AG04449 (cell line): ENCODE results near the gene BBS9.

Source experiments
- CTCF ChIA-PET: fragments of 350-600 bp; formaldehyde crosslinking; extraction: SDS; loops from one replicate; lab custom pipeline; 2021; ENCODE audit warnings: antibody characterized with exemption; lab: Yijun Ruan, JAX
- POLR2A ChIA-PET: fragments of 400-600, 350-600 bp; formaldehyde crosslinking; extraction: SDS; loops from one replicate; lab custom pipeline; 2020; ENCODE audit warnings: antibody characterized with exemption, inconsistent platforms; lab: Yijun Ruan, JAX
- DNase-seq: peaks from one replicate; pipeline ENCODE4 v3.0.0-alpha.2; 2010; ENCODE audit warnings: low read depth, low spot score
- H3K4me3 ChIP-seq: 2 replicates; pipeline ENCODE4 v1.5.1; 2011; ENCODE audit warnings: low read depth, mild to moderate bottlenecking, control low read depth, low read length
- CTCF ChIP-seq: IDR thresholded peaks from one replicate; pipeline ENCODE4 v1.5.1; 2011; ENCODE audit warnings: mild to moderate bottlenecking, moderate library complexity, low read length, control low read depth, inconsistent platforms; ENCODE audit not compliant: insufficient read depth; ENCODE audit errors: missing control alignments

BBS9 gene

GRCh38 chr7:33425395-33425794 is 296.0 kb downstream of the BBS9 start:
- no peak overlapping the region for H3K4me3 ChIP-seq
- DNase-seq: no peak
- ChIA-PET CTCF (interaction anchor here (1.2 to 1.9 kb wide), 4 partner anchors 34 to 507 kb away, joined by 3 to 7 read pairs (median 4); no protein-coding TSS in a partner anchor), POLR2A (no interaction called here)
- no peak for TF ChIP-seq CTCF

GRCh38 chr7:33425929-33426678 is 296.7 kb downstream of the BBS9 start:
- ChIA-PET POLR2A (no interaction called here), CTCF (interaction anchor here (1.2 to 1.8 kb wide), 3 partner anchors 33 to 507 kb away, joined by 3 to 5 read pairs (median 4); no protein-coding TSS in a partner anchor)
- TF ChIP-seq CTCF: no peak
- DNase-seq: no peak
- no peak overlapping the region for H3K4me3 ChIP-seq

GRCh38 chr7:33428415-33428814 is 299.1 kb downstream of the BBS9 start:
- ChIA-PET CTCF (no interaction called here), POLR2A (no interaction called here)
- DNase-seq: no peak
- no peak for TF ChIP-seq CTCF
- H3K4me3 ChIP-seq: no peak overlapping the region

GRCh38 chr7:33431543-33431942 is 302.2 kb downstream of the BBS9 start:
- POLR2A ChIA-PET: no interaction called here
- TF ChIP-seq CTCF: no peak
- CTCF ChIA-PET: no interaction called here

GRCh38 chr7:33432821-33433220 is 303.5 kb downstream of the BBS9 start:
- no peak for DNase-seq
- ChIA-PET POLR2A (no interaction called here), CTCF (no interaction called here)
- TF ChIP-seq CTCF: no peak
- no peak overlapping the region for H3K4me3 ChIP-seq

More at GRCh38 chr7:33431543-33431942, 302.2 kb downstream of the BBS9 start:
- no peak for DNase-seq
- H3K4me3 ChIP-seq: no peak overlapping the region

- H3K4me3 ChIP-seq: no peak overlapping the region
- POLR2A ChIA-PET: no interaction called here
- no peak for DNase-seq
- TF ChIP-seq CTCF: no peak
- CTCF ChIA-PET: interaction anchor here (1.7 kb wide), 1 partner anchor 190 kb away, joined by 5 read pairs; no protein-coding TSS in a partner anchor
These were observed 304.0 kb downstream of the BBS9 start for GRCh38 chr7:33433357-33433756.
